GM18870 (cell line): ENCODE data around the gene HM13.
"Not testable (repeated sequence)": the region's sequence is repeated elsewhere in the genome, so short reads cannot be mapped to it uniquely, and the experiment has no call there.

Experiments used
- ATAC-seq: cut with Tn5 transposase; IDR thresholded peaks from one replicate; pipeline ENCODE4 v1.9.1; 2021; ENCODE audit warnings: moderate library complexity; ENCODE audit not compliant: unreplicated experiment

Gene HM13

GRCh38 chr20:31500527-31500926 lies 13.7 kb upstream of the HM13 start:
- ATAC-seq, result no peak

- ATAC-seq, result peak; percentile 90
Measured at GRCh38 chr20:31502884-31503673, 11.2 kb upstream of the HM13 start.

DNA sequence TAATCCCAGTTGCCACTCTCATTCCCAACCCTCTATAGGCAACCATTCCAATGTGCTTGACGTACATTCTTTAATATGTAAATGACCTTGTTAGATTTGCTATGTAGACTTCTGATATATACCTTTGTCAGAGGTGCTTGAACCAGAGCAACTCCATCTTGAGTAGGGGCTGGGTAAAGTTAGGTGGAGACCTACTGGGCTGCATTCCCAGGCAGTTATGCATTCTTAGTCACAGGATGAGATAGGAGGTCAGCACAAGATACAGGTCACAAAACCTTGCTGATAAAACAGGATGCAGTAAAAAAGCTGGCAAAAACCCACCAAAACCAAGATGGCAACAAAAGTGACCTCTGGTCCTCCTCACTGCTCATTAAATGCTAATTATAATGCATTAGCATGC lies 8.3 kb upstream of the HM13 start:
- ATAC-seq, result no peak

DNA sequence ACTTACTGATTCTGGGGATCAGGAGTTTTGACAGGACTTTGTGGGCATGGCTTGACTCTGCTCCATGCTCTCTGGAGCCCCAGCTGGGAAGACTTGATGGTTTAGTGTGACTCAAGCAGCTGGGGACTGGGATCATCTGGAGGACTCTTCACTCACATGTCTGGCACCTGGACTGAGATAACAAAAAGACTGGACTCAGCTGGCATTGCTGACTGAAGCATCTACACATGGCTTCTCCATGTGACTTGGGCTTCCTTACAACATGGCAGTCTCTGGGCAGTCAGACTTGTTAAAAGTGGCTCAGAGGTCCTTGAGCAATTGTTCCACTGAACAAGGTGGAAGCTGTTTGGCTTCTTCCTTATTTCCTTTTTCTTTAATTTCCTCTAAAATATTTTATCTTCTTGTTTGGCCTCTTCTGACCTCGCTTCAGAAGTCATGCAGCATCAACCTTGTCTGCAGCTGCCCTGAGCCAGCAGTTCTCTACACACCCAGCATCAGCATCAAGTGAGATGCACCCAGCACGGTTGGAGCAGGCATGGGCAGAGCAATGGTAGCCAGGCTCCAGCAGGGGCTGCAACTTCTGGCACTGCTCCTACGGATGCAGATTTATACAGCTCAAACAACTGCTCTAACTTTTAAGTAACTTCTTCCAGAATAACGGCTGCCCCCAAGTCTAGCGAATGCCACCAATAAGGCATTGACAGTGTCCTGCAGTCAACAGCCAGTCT lies 5.6 kb upstream of the HM13 start:
- ATAC-seq, result no peak

DNA sequence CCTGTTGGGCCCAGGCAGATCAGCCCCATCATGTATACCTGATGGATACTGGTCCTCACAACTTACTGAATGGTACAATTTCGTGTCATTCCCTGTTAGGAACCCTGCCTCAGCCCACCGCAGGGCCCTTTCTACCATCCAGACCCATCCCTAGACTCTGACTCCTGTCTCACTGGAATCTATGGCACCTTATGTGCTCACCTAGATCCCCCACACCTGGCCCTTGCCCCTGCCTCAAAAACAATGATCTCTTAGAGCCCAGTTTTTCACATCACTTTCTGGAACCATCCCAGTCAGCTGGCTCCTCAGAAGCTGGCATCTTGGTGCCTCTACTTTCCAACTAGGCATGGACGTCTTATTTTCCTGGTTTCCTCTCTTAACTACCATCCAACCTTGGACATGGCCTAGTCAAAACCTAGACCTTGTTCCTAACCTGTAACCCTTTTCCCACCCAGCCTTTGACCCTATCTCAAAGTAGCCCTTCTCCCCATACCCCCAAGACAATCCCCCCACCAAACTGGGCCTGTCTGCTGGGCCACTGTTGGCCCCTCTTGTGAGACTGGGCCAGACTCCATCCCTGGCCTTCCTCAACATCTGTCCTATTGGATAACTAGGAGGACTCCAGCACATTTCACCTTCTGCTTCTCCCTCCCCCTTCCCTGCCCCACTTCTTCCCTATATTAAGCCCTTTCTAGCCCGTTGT lies 981 bp downstream of the HM13 start:
- no peak for ATAC-seq

GRCh38 chr20:31515775-31516107 lies 1.5 kb downstream of the HM13 start:
- ATAC-seq, result no peak

DNA sequence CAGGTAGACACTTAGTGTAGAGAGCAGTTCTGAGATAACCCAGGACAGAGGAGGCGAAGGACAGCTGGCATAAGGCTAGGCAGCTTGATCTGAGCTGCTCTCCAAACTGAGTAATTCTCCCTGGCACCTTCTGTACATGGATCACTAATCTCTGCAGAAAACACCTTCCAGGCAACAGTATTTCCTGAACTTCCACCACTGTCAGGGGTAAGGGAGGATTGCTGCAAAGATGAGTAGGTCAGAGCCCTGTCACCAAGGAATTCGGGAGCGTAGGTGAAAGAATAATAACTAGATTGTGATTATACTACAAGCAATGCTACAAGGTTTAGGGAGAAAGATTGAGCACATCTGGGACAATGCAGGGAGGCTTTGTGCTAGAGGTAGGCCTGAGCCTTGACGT lies 1.9 kb downstream of the HM13 start:
- no peak for ATAC-seq

GRCh38 chr20:31516651-31517050 lies 2.4 kb downstream of the HM13 start:
- no peak for ATAC-seq

DNA sequence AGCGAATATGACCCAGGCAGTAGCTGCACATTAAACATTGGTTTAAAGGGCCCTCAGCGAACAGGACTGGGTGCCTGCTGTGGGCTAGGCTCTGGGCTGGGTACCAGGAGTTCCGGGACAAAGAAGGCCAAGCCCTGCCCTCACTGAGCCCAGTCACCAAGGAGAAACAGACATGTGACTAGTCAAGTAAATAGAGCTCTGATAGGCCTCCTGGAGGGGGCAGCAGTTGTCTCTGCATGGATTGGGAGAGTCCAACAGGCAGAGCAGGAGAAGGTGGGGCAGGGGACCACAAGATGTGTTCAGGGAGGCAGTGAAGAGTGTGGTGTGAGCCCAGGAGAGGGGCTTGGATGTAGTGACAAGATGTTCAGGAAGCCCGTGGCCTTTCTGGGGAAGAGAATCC lies 3.1 kb downstream of the HM13 start:
- ATAC-seq, result no peak

DNA sequence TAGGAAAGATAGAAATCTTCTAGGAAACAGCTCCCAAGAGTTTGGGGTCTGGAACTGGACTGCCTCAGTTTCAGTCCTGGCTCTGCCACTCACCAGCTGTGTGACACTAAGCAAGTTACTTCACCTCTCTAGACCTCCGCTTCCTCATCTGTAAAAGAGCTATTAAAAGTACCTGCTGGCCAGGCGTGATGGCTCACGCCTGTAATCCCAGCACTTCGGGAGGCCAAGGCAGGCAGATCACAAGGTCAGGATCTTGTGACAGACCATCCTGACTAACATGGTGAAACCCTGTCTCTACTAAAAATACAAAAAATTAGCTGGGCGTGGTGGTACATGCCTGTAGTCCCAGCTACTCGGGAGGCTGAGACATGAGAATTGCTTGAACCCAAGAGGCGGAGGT lies 7.0 kb downstream of the HM13 start:
- ATAC-seq, result not testable (repeated sequence)

- ATAC-seq, result no peak
Measured at GRCh38 chr20:31522731-31523130, 8.5 kb downstream of the HM13 start.

DNA sequence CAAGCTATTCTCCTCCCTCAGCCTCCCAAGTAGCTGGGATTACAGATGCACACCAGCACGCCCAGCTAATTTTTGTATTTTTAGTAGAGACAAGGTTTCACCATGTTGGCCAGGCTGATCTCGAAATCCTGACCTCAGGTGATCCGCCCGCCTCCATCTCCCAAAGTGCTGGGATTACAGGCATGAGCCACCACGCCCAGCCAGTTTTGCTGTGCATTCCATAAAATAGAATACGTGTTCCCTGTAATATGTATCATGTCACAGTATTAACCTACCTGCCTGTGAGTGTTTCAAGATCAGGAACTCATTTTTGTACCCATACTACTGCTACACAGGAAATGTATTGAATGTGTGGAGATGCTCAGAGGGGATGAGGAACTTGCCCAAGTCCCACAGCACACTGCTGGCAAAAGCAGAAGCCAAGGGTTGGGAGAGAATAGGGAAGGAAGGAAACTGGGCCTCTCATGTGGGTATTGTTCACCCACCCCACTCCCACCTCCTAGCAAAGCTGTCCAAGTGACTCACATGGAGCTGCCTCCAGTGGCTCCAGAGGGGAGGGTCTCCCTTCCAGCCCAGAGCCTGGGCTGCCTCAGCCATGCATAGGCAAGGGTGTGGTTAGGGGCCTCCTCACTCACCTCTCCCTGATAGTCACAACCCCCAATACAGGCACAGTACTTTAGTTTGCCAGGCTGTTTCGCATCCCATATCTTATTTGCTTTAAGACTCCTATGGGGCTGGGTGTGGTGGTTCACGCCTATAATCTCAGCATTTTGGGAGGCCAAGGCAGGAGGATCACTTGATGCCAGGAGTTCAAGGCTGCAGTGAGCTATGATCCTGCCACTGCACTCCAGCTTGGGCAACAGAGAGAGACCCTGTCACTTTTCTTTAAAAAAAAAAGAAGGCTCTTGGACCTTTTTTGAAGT lies 9.4 kb downstream of the HM13 start:
- ATAC-seq, result no peak

DNA sequence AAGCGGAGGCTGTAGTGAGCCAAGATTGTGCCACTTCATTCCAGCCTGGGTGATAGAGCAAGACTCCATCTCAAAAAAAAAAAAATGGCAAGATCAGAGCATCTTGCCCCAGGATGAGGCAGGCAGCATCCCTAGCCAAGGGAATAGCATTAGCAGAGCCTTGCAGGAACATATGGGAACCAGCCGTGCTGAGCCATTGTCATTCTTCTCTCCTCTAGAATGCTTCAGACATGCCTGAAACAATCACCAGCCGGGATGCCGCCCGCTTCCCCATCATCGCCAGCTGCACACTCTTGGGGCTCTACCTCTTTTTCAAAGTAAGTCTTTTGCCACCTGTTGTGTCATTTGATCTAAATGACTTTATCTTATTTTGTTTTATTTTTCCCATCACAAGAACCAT lies 13.0 kb downstream of the HM13 start:
- ATAC-seq, result no peak

- no peak for ATAC-seq
Measured at GRCh38 chr20:31535298-31535697, 21.1 kb downstream of the HM13 start.

DNA sequence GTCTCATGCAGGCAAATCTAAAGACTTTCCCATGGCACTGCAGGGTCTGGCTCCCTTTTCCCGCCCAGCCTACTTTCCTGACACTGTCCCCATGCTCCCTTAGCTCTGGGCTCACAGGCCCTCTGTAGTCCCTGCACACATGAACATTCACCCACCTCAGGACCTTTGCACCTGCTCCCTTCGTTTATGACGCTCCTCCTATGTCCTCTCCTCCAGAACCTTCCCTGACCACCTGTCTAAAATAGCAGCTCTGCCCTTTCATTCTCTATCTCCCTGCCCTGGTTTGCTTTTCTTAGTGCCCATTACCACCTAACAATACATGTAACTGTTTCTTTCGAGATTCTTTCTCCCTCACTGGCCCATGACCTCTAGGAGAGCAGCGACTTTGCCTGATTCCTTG lies 22.3 kb downstream of the HM13 start:
- ATAC-seq, result no peak

GRCh38 chr20:31537116-31537871 lies 23.1 kb downstream of the HM13 start:
- no peak for ATAC-seq

- ATAC-seq, result no peak
Measured at GRCh38 chr20:31537890-31538289, 23.6 kb downstream of the HM13 start.

DNA sequence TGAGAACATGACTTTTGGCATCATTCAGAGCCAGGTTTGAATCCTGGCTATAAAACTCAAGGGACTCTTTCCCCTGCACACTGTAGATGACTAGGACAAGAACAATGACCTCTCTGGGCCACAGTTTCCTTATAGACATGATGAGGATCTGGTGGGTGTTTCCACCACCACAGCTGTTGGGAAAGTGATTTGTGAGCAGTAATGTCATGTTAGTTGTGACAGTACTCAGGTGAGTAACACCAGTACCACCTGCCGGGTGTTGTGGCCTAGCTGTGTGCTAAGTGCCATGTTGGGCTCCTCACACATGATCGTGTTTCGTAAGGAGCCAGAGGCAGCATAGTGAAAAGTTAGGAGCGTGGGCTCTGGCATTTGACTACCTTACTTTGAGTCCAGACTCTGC lies 24.1 kb downstream of the HM13 start:
- no peak for ATAC-seq

DNA sequence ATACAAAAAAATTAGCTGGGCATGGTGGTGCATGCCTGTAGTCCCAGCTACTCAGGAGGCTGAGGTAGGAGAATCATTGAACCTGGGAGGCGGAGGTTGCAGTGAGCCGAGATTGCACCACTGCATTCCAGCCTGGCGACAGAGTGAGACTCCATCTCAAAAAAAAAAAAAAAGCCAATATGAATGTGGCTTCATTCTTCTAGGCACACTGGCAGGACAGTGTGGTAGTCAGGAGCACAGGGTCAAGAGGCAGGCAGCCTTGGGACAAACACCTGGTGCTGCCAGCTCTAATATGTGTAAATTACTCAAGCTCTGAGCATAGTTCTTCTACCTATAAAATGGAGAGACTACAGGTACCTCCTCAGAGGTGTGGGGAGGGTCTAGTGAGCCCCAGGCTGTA lies 25.4 kb downstream of the HM13 start:
- not testable (repeated sequence) for ATAC-seq

DNA sequence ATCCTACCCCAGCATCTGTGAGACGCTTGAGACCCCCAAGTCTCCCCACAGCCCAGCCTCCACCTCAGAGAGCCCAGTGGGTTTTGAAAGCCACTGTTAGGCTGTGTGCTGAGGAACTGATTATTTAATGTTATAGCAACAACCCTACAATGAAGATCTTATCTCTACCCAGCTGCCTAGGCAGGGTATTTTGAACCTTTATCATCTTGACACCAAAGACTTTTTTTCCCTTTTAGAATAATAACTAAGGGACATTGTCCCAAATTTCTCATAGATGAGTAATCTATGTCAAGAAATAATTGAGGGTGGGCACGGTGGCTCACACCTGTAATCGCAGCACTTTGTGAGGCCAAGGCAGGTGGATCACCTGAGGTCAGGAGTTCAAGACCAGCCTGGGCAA lies 26.2 kb downstream of the HM13 start:
- ATAC-seq, result no peak
